ENCODE results near the gene ENTREP3. TPM values are rescaled to one million over a fixed set of nuclear protein-coding genes. Genes with fewer than 3 reads are reported as not detected.

Gene ENTREP3
- total RNA-seq, result 10 to 100 TPM; 23.2 to 33.5 TPM
- 10 to 100 TPM; 17.1 to 24.4 (median 20.1) TPM for polyA plus RNA-seq (ENCODE audit: insufficient read length in 6 of 6)
- long read RNA-seq, donor 1, partial matches to known transcripts, result 17 of 22 reads
- long read RNA-seq, donor 1, other reads (novel, unspliced or antisense), result 0 of 22 reads
- long read RNA-seq, donor 2, partial matches to known transcripts, result 0 of 7 reads
- long read RNA-seq, donor 2, other reads (novel, unspliced or antisense), result 0 of 7 reads
- long read RNA-seq, donor 3, partial matches to known transcripts, result 7 of 12 reads
- long read RNA-seq, donor 3, other reads (novel, unspliced or antisense), result 0 of 12 reads
- long read RNA-seq, donor 4, partial matches to known transcripts, result 1 of 1 reads
- long read RNA-seq, donor 4, other reads (novel, unspliced or antisense), result 0 of 1 reads
- long read RNA-seq, donor 5, partial matches to known transcripts, result 0 of 2 reads
- long read RNA-seq, donor 5, other reads (novel, unspliced or antisense), result 0 of 2 reads
- long read RNA-seq, donor 6, partial matches to known transcripts, result 0 of 1 reads
- long read RNA-seq, donor 6, other reads (novel, unspliced or antisense), result 0 of 1 reads
- long read RNA-seq, donor 7, partial matches to known transcripts, result 0 of 2 reads
- long read RNA-seq, donor 7, other reads (novel, unspliced or antisense), result 0 of 2 reads
- long read RNA-seq, donor 8, partial matches to known transcripts, result 7 of 10 reads
- long read RNA-seq, donor 8, other reads (novel, unspliced or antisense), result 0 of 10 reads
- long read RNA-seq, donor 9, result 0 reads
- long read RNA-seq, donor 10, partial matches to known transcripts, result 1 of 1 reads
- long read RNA-seq, donor 10, other reads (novel, unspliced or antisense), result 0 of 1 reads
- long read RNA-seq, donor 11, partial matches to known transcripts, result 0 of 5 reads
- long read RNA-seq, donor 11, other reads (novel, unspliced or antisense), result 0 of 5 reads
- long read RNA-seq, donor 12, partial matches to known transcripts, result 0 of 5 reads
- long read RNA-seq, donor 12, other reads (novel, unspliced or antisense), result 0 of 5 reads

- peak in 1 of 2 donors; percentile 28 for TF ChIP-seq CTCF (IDR thresholded peaks at IDR 0.05)
- peak within 1 kb of the TSS; percentile 91 to 93 for H3K27ac ChIP-seq
- intact Hi-C loops (cut with DNase I), result no loop called here
- ATAC-seq, result peak; percentile 95
- H3K4me3 ChIP-seq, result peak within 1 kb of the TSS; percentile 67 to 76
- H3K27me3 ChIP-seq, result no peaks in the 10 kb centered on the region
- H3K36me3 ChIP-seq, result peaks cover 0 to 39% of the 10 kb centered on the region in 2 donors
- DNase-seq, result peak; percentile 85 to 96 (median 92)
- H3K9me3 ChIP-seq, result no peaks in the 10 kb centered on the region
- H3K4me1 ChIP-seq, result peaks cover 19 to 42% of the 10 kb centered on the region in 2 donors
Measured at GRCh38 chr1:155255243-155256007, at the start of gene ENTREP3. Gene ENTREP3 (minus strand): TSS chr1:155255483. CDS start chr1:155254877, 606 bp downstream.

GRCh38 chr1:155304558-155305063 lies 49.3 kb upstream of the ENTREP3 start:
- no peak for ATAC-seq
- intact Hi-C loops (cut with DNase I), result no loop called here

GRCh38 chr1:155301342-155301841 lies 46.1 kb upstream of the ENTREP3 start, which contains the start of gene PKLR:
Gene PKLR (minus strand): TSS chr1:155301438. CDS start chr1:155301395, 43 bp downstream.
- DNase-seq, result peak in 1 of 4 donors; percentile 24
- TF ChIP-seq CTCF (IDR thresholded peaks at IDR 0.05), result no peak
- no peak for ATAC-seq
- Histone ChIP-seq H3K36me3 (no peaks in the 10 kb centered on the region), H3K27ac (no peak within 1 kb of the TSS), H3K27me3 (peaks cover 0 to 9% of the 10 kb centered on the region in 2 donors), H3K4me3 (no peak within 1 kb of the TSS), H3K9me3 (no peaks in the 10 kb centered on the region), H3K4me1 (no peaks in the 10 kb centered on the region)
- intact Hi-C loops (cut with DNase I), result no loop called here

More at GRCh38 chr1:155304558-155305063, 49.3 kb upstream of the ENTREP3 start:
- Histone ChIP-seq H3K27ac (no peak overlapping the region), H3K9me3 (no peaks in the 10 kb centered on the region), H3K36me3 (no peaks in the 10 kb centered on the region), H3K4me1 (peaks cover under 1 to 14% of the 10 kb centered on the region in 2 donors), H3K4me3 (no peak overlapping the region), H3K27me3 (no peaks in the 10 kb centered on the region)
- DNase-seq, result peak in 1 of 4 donors; percentile 15
- TF ChIP-seq CTCF (IDR thresholded peaks at IDR 0.05), result no peak

- intact Hi-C loops (cut with DNase I), result no loop called here
- H3K4me1 ChIP-seq, result no peaks in the 10 kb centered on the region
- DNase-seq (peak in 1 of 4 donors; percentile 16), ATAC-seq (no peak)
- TF ChIP-seq CTCF (IDR thresholded peaks at IDR 0.05), result no peak
- no peaks in the 10 kb centered on the region for H3K36me3 ChIP-seq
- no peaks in the 10 kb centered on the region for H3K9me3 ChIP-seq
- H3K4me3 ChIP-seq, result no peak overlapping the region
- peaks cover 4 to 15% of the 10 kb centered on the region in 2 donors for H3K27me3 ChIP-seq
- no peak overlapping the region for H3K27ac ChIP-seq
Measured at GRCh38 chr1:155300553-155301329, 45.5 kb upstream of the ENTREP3 start.

All from left lung (tissue), 14 donors.